GM12878 (cell line): Measurements from ENCODE around the gene ZBTB4. TPM values are rescaled to one million over a fixed set of nuclear protein-coding genes. Genes with fewer than 3 reads are reported as not detected.

Experiments
- EZH2 ChIP-seq: IDR thresholded peaks from 2 replicates; pipeline ENCODE4 v1.6.1; 2012; ENCODE audit warnings: low read depth, mild to moderate bottlenecking, control low read depth, inconsistent platforms, low read length, borderline replicate concordance; ENCODE audit not compliant: control insufficient read depth
- HSF1 ChIP-seq: fragments of 150-350 bp; IDR thresholded peaks from 2 replicates; pipeline ENCODE4 v1.6.1; 2014; ENCODE audit warnings: mild to moderate bottlenecking, low read depth, low read length
- IKZF2 ChIP-seq, 2 experiments: fragments of 450-650 bp; IDR thresholded peaks; 2 replicates each; pipeline ENCODE4 v1.6.1; 2017; ENCODE audit warnings: mild to moderate bottlenecking in 2 of 2, moderate library complexity in 2 of 2
- JUND ChIP-seq: IDR thresholded peaks from 2 replicates; pipeline ENCODE4 v1.6.1; 2012; ENCODE audit warnings: low read depth, mild to moderate bottlenecking, low read length, improper control_type of control experiment, moderate library complexity
- KAT2A ChIP-seq: conservative IDR thresholded peaks from 2 replicates; pipeline ENCODE4 v1.6.1; 2011; ENCODE audit warnings: low read depth, low read length; ENCODE audit not compliant: control insufficient read depth
- MTA2 ChIP-seq: fragments of 450-650 bp; IDR thresholded peaks from 2 replicates; pipeline ENCODE4 v1.6.1; 2016; ENCODE audit warnings: low read depth, mild to moderate bottlenecking, moderate library complexity
- MTA3 ChIP-seq: IDR thresholded peaks from 2 replicates; pipeline ENCODE4 v1.6.1; 2012; ENCODE audit warnings: low read length, inconsistent platforms, borderline replicate concordance
- NRF1 ChIP-seq: conservative IDR thresholded peaks from 2 replicates; pipeline ENCODE4 v1.6.1; 2011; ENCODE audit warnings: mild to moderate bottlenecking, low read depth, low read length, improper control_type of control experiment
- POLR2AphosphoS5 ChIP-seq: IDR thresholded peaks from 2 replicates; pipeline ENCODE4 v1.6.1; 2011; ENCODE audit warnings: mild to moderate bottlenecking, low read length, inconsistent platforms
- RCOR1 ChIP-seq: conservative IDR thresholded peaks from 2 replicates; pipeline ENCODE4 v1.6.1; 2012; ENCODE audit warnings: low read depth, low read length, improper control_type of control experiment
- RELB ChIP-seq: fragments of 450-650 bp; IDR thresholded peaks from 2 replicates; pipeline ENCODE4 v1.6.1; 2017; ENCODE audit warnings: low read depth, mild to moderate bottlenecking, moderate library complexity
- RUNX3 ChIP-seq: IDR thresholded peaks from 2 replicates; pipeline ENCODE4 v1.6.1; 2012; ENCODE audit warnings: low read length, inconsistent platforms
- SMC3 ChIP-seq: IDR thresholded peaks from 2 replicates; pipeline ENCODE4 v1.6.1; 2011; ENCODE audit warnings: low read length, improper control_type of control experiment, borderline replicate concordance
- TARDBP ChIP-seq: IDR thresholded peaks from 2 replicates; pipeline ENCODE4 v1.6.1; 2016; ENCODE audit warnings: borderline replicate concordance
- TBL1XR1 ChIP-seq: IDR thresholded peaks from 2 replicates; pipeline ENCODE4 v1.6.1; 2012; ENCODE audit warnings: low read depth, low read length, improper control_type of control experiment
- ZBTB33 ChIP-seq: fragments of 450-650 bp; IDR thresholded peaks from 2 replicates; pipeline ENCODE4 v1.6.1; 2017; ENCODE audit warnings: mild to moderate bottlenecking
- polyA plus RNA-seq, 11 experiments: library from polyadenylated mRNA; depleted of rRNA in 4 of 11; unstranded in 6 of 11; stranded (reverse) in 5 of 11; fragments of >200 nt; fragmentation: Nextera tagmentation in 4 of 11; fragmentation: Illumina TruSeq in 1 of 11; extraction: Ambion mirVana in 4 of 11; extraction: Trizol in 1 of 11; gene quantifications; 1 replicate in 1 of 11; 2 replicates in 10 of 11; pipeline versions ENCODE4 v1.2.1 to v1.2.3, GENCODE V29; 2011 to 2016; ENCODE audit warnings: inconsistent platforms in 2 of 11, missing spikeins in 2 of 11, low read depth in 1 of 11
- total RNA-seq, 4 experiments: library from RNA; depleted of rRNA in 3 of 4; stranded (reverse); fragments of >200 nt in 3 of 4; fragmentation: Illumina TruSeq in 1 of 4; extraction: Trizol in 1 of 4; gene quantifications; 2 replicates each; pipeline versions ENCODE4 v1.2.1 to v1.2.3, GENCODE V29; 2013 to 2021
- TF ChIP-seq, protein P1 (sequence below): fragments of 450-650 bp; IDR thresholded peaks from 2 replicates; pipeline ENCODE4 v1.6.1; 2017; ENCODE audit warnings: borderline replicate concordance
- TF ChIP-seq, protein P2 (sequence below): fragments of 450-650 bp; formaldehyde crosslinking; IDR thresholded peaks from 2 replicates; pipeline ENCODE4 v1.4.0; 2020; ENCODE audit warnings: mild to moderate bottlenecking, moderate library complexity
- TF ChIP-seq, protein P3 (sequence below): IDR thresholded peaks from 2 replicates; pipeline ENCODE4 v1.6.1; 2011; ENCODE audit warnings: low read depth, mild to moderate bottlenecking, low read length, moderate library complexity, borderline replicate concordance; ENCODE audit errors: extremely low read depth

Gene ZBTB4
- total and polyA plus RNA-seq, 10 of the 15 experiments (the other 5 are each of a cell fraction or from before 2014, with no cell fraction given) = 2.0 to 14.9 (median 6.9) TPM

- peak in 1 of 2 experiments; percentile 49; a peak in 3 of 4 replicates for TF ChIP-seq IKZF2 (IDR thresholded peaks at IDR 0.05)
- TF ChIP-seq MTA3 = no peak; the same call in 1 of the 2 replicates
- TF ChIP-seq EZH2 = no peak
- no peak for TF ChIP-seq NRF1
- TF ChIP-seq, protein P1, sequence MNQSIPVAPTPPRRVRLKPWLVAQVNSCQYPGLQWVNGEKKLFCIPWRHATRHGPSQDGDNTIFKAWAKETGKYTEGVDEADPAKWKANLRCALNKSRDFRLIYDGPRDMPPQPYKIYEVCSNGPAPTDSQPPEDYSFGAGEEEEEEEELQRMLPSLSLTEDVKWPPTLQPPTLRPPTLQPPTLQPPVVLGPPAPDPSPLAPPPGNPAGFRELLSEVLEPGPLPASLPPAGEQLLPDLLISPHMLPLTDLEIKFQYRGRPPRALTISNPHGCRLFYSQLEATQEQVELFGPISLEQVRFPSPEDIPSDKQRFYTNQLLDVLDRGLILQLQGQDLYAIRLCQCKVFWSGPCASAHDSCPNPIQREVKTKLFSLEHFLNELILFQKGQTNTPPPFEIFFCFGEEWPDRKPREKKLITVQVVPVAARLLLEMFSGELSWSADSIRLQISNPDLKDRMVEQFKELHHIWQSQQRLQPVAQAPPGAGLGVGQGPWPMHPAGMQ = no peak
- no peak for TF ChIP-seq HSF1
- TF ChIP-seq TARDBP = no peak
- no peak for TF ChIP-seq TBL1XR1
- no peak for TF ChIP-seq ZBTB33
- no peak for TF ChIP-seq RELB
- TF ChIP-seq RCOR1 = no peak
- TF ChIP-seq JUND = no peak
- TF ChIP-seq, protein P2, sequence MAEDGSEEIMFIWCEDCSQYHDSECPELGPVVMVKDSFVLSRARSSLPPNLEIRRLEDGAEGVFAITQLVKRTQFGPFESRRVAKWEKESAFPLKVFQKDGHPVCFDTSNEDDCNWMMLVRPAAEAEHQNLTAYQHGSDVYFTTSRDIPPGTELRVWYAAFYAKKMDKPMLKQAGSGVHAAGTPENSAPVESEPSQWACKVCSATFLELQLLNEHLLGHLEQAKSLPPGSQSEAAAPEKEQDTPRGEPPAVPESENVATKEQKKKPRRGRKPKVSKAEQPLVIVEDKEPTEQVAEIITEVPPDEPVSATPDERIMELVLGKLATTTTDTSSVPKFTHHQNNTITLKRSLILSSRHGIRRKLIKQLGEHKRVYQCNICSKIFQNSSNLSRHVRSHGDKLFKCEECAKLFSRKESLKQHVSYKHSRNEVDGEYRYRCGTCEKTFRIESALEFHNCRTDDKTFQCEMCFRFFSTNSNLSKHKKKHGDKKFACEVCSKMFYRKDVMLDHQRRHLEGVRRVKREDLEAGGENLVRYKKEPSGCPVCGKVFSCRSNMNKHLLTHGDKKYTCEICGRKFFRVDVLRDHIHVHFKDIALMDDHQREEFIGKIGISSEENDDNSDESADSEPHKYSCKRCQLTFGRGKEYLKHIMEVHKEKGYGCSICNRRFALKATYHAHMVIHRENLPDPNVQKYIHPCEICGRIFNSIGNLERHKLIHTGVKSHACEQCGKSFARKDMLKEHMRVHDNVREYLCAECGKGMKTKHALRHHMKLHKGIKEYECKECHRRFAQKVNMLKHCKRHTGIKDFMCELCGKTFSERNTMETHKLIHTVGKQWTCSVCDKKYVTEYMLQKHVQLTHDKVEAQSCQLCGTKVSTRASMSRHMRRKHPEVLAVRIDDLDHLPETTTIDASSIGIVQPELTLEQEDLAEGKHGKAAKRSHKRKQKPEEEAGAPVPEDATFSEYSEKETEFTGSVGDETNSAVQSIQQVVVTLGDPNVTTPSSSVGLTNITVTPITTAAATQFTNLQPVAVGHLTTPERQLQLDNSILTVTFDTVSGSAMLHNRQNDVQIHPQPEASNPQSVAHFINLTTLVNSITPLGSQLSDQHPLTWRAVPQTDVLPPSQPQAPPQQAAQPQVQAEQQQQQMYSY = no peak
- TF ChIP-seq POLR2AphosphoS5 = peak; percentile 67; the same call in 1 of the 2 replicates
- TF ChIP-seq, protein P3, sequence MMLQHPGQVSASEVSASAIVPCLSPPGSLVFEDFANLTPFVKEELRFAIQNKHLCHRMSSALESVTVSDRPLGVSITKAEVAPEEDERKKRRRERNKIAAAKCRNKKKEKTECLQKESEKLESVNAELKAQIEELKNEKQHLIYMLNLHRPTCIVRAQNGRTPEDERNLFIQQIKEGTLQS = no peak
- no peak for TF ChIP-seq SMC3
- no peak for TF ChIP-seq KAT2A
- TF ChIP-seq MTA2 = no peak
- TF ChIP-seq RUNX3 = peak; percentile 43; the same call in 1 of the 2 replicates
Measured at GRCh38 chr17:7483255-7484066, 4.0 kb upstream of the ZBTB4 start (continued).
